ENCODE results near the gene CYP2A13. TPM values are rescaled to one million over a fixed set of nuclear protein-coding genes. Genes with fewer than 3 reads are reported as not detected.
"Not testable (repeated sequence)": the region's sequence is repeated elsewhere in the genome, so short reads cannot be mapped to it uniquely, and the experiment has no call there.

Gene CYP2A13
- total RNA-seq, 1 experiment from 2014 or later = 0.48 TPM

DNA sequence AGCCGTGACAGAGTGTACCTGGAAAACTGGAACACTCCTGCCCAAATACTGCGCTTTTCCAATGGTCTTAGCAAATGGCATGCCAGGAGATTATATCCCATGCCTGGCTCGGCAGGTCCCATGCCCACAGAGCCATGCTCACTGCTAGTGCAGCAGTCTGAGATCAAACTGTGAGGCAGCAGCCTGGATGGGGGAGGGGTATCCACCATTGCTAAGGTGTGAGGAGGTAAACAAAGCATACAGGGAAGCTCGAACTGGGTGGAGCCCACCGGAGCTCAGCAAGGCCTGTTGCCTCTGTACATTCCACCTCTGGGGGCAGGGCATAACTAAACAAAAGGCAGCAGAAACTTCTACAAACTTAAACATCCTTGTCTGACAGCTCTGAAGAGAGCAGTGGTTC, 10.5 kb downstream of the CYP2A13 start:
- TF ChIP-seq RORB (CRISPR knock-in tag; IDR thresholded peaks at IDR 0.05) = no peak
- no peak for TF ChIP-seq IRF2 (CRISPR knock-in tag; IDR thresholded peaks at IDR 0.05; ENCODE audit: borderline replicate concordance, low read depth)
- no peak for TF ChIP-seq ATF3 (CRISPR knock-in tag; conservative IDR thresholded peaks at IDR 0.05)
- TF ChIP-seq, protein P1, sequence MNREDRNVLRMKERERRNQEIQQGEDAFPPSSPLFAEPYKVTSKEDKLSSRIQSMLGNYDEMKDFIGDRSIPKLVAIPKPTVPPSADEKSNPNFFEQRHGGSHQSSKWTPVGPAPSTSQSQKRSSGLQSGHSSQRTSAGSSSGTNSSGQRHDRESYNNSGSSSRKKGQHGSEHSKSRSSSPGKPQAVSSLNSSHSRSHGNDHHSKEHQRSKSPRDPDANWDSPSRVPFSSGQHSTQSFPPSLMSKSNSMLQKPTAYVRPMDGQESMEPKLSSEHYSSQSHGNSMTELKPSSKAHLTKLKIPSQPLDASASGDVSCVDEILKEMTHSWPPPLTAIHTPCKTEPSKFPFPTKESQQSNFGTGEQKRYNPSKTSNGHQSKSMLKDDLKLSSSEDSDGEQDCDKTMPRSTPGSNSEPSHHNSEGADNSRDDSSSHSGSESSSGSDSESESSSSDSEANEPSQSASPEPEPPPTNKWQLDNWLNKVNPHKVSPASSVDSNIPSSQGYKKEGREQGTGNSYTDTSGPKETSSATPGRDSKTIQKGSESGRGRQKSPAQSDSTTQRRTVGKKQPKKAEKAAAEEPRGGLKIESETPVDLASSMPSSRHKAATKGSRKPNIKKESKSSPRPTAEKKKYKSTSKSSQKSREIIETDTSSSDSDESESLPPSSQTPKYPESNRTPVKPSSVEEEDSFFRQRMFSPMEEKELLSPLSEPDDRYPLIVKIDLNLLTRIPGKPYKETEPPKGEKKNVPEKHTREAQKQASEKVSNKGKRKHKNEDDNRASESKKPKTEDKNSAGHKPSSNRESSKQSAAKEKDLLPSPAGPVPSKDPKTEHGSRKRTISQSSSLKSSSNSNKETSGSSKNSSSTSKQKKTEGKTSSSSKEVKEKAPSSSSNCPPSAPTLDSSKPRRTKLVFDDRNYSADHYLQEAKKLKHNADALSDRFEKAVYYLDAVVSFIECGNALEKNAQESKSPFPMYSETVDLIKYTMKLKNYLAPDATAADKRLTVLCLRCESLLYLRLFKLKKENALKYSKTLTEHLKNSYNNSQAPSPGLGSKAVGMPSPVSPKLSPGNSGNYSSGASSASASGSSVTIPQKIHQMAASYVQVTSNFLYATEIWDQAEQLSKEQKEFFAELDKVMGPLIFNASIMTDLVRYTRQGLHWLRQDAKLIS (CRISPR knock-in tag; IDR thresholded peaks at IDR 0.05; ENCODE audit: borderline replicate concordance) = no peak
- TF ChIP-seq SP1 (CRISPR knock-in tag; conservative IDR thresholded peaks at IDR 0.05) = no peak
- TF ChIP-seq NFATC4 (CRISPR knock-in tag; IDR thresholded peaks at IDR 0.05) = no peak
- TF ChIP-seq ZNF671 (CRISPR knock-in tag; IDR thresholded peaks at IDR 0.05) = no peak
- TF ChIP-seq, protein P2, sequence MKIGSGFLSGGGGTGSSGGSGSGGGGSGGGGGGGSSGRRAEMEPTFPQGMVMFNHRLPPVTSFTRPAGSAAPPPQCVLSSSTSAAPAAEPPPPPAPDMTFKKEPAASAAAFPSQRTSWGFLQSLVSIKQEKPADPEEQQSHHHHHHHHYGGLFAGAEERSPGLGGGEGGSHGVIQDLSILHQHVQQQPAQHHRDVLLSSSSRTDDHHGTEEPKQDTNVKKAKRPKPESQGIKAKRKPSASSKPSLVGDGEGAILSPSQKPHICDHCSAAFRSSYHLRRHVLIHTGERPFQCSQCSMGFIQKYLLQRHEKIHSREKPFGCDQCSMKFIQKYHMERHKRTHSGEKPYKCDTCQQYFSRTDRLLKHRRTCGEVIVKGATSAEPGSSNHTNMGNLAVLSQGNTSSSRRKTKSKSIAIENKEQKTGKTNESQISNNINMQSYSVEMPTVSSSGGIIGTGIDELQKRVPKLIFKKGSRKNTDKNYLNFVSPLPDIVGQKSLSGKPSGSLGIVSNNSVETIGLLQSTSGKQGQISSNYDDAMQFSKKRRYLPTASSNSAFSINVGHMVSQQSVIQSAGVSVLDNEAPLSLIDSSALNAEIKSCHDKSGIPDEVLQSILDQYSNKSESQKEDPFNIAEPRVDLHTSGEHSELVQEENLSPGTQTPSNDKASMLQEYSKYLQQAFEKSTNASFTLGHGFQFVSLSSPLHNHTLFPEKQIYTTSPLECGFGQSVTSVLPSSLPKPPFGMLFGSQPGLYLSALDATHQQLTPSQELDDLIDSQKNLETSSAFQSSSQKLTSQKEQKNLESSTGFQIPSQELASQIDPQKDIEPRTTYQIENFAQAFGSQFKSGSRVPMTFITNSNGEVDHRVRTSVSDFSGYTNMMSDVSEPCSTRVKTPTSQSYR (CRISPR knock-in tag; IDR thresholded peaks at IDR 0.05) = no peak; the same call in 1 of the 2 replicates
- no peak for TF ChIP-seq ZNF532 (CRISPR knock-in tag; IDR thresholded peaks at IDR 0.05; ENCODE audit: borderline replicate concordance)
- TF ChIP-seq, protein P3, sequence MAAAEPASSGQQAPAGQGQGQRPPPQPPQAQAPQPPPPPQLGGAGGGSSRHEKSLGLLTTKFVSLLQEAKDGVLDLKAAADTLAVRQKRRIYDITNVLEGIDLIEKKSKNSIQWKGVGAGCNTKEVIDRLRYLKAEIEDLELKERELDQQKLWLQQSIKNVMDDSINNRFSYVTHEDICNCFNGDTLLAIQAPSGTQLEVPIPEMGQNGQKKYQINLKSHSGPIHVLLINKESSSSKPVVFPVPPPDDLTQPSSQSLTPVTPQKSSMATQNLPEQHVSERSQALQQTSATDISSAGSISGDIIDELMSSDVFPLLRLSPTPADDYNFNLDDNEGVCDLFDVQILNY (CRISPR knock-in tag; IDR thresholded peaks at IDR 0.05) = no peak
- TF ChIP-seq, protein P4, sequence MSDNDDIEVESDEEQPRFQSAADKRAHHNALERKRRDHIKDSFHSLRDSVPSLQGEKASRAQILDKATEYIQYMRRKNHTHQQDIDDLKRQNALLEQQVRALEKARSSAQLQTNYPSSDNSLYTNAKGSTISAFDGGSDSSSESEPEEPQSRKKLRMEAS (CRISPR knock-in tag; IDR thresholded peaks at IDR 0.05) = no peak
- no peak for TF ChIP-seq NR3C1 (CRISPR knock-in tag; conservative IDR thresholded peaks at IDR 0.05; ENCODE audit: low read depth)
- TF ChIP-seq FOXK1 (CRISPR knock-in tag; IDR thresholded peaks at IDR 0.05) = no peak
- no peak for TF ChIP-seq TEAD1 (CRISPR knock-in tag; IDR thresholded peaks at IDR 0.05)
- Mint-ChIP-seq H3K27ac (no peak overlapping the region), H3K4me1 (peaks cover 18% of the 10 kb centered on the region), H3K4me3 (no peak overlapping the region), H3K36me3 (peaks cover 16% of the 10 kb centered on the region), H3K9me3 (peaks cover 49% of the 10 kb centered on the region), H3K27me3 (ENCODE audit: low read depth) (peaks cover 33% of the 10 kb centered on the region)
- peak; percentile 32 for ATAC-seq
- no peak for DNase-seq (ENCODE audit: low spot score)
- ChIA-PET CTCF (no interaction called here), POLR2A (no interaction called here)

- POLR2A ChIA-PET; ATAC-seq; H3K4me1 Mint-ChIP-seq; DNase-seq (ENCODE audit: low spot score); CTCF ChIA-PET; H3K4me3 Mint-ChIP-seq; H3K27ac Mint-ChIP-seq: not testable (repeated sequence)
- H3K27me3 Mint-ChIP-seq (ENCODE audit: low read depth) = peaks cover 26% of the 10 kb centered on the region
- peaks cover 21% of the 10 kb centered on the region for H3K36me3 Mint-ChIP-seq
- peaks cover 57% of the 10 kb centered on the region for H3K9me3 Mint-ChIP-seq
Measured at GRCh38 chr19:41102210-41102609, 14.0 kb downstream of the CYP2A13 start.

Measured in WTC11 (cell line).